NCI-H524 treated with DMSO at 0.1 percent for 48 hours (cell line): ENCODE measurements around the gene FAM193B.
"Not testable (repeated sequence)": the region's sequence is repeated elsewhere in the genome, so short reads cannot be mapped to it uniquely, and the experiment has no call there.

ENCODE experiments used
- DNase-seq: peaks from one replicate; lab custom pipeline; 2025; lab: John Stamatoyannopoulos, UW

FAM193B gene

GRCh38 chr5:177486256-177486655, 68.1 kb downstream of the FAM193B start:
- no peak for DNase-seq

- not testable (repeated sequence) for DNase-seq
Measured at GRCh38 chr5:177485753-177486152, 68.6 kb downstream of the FAM193B start.

- DNase-seq, result no peak
Measured at GRCh38 chr5:177484902-177485549, 69.3 kb downstream of the FAM193B start.

- peak; percentile 64 for DNase-seq
Measured at GRCh38 chr5:177483994-177484901, 70.1 kb downstream of the FAM193B start.

GRCh38 chr5:177483042-177483441, 71.3 kb downstream of the FAM193B start:
- no peak for DNase-seq

- no peak for DNase-seq
Measured at GRCh38 chr5:177482359-177482795, 72.0 kb downstream of the FAM193B start.

- DNase-seq, result no peak
Measured at GRCh38 chr5:177479774-177480173, 74.6 kb downstream of the FAM193B start.

GRCh38 chr5:177478711-177479646, 75.4 kb downstream of the FAM193B start:
- no peak for DNase-seq

- no peak for DNase-seq
Measured at GRCh38 chr5:177477701-177478477, 76.5 kb downstream of the FAM193B start.

GRCh38 chr5:177476531-177477233, 77.7 kb downstream of the FAM193B start:
- no peak for DNase-seq

- DNase-seq, result no peak
Measured at GRCh38 chr5:177475563-177476427, 78.6 kb downstream of the FAM193B start.

GRCh38 chr5:177474846-177475562, 79.4 kb downstream of the FAM193B start:
- DNase-seq, result peak; percentile 59

- DNase-seq, result no peak
Measured at GRCh38 chr5:177474002-177474476, 80.3 kb downstream of the FAM193B start.

GRCh38 chr5:177473443-177474001, 80.8 kb downstream of the FAM193B start, which contains the start of gene DBN1:
Gene DBN1, minus strand, starts transcription at chr5:177473634. Its CDS starts 113 bp downstream, at chr5:177473521.
- no peak for DNase-seq

GRCh38 chr5:177472460-177473442, 81.6 kb downstream of the FAM193B start:
- DNase-seq, result no peak

GRCh38 chr5:177471610-177472356, 82.6 kb downstream of the FAM193B start:
- no peak for DNase-seq
